ENCODE measurements around the gene NLRP9. TPM values are rescaled to one million over a fixed set of nuclear protein-coding genes. Genes with fewer than 3 reads are reported as not detected.

NLRP9 gene
- total RNA-seq, 1 experiment from 2014 or later = not detected

GRCh38 chr19:55660404-55660803 lies 77.8 kb downstream of the NLRP9 start:
- no peak for DNase-seq (ENCODE audit: low spot score)
- H3K27ac Mint-ChIP-seq = 0 out of 2 replicates have a peak overlapping the region, but pooled peaks have one; percentile 68
- ATAC-seq = no peak
- POLR2A ChIA-PET = no interaction called here
- no peaks in the 10 kb centered on the region for H3K9me3 Mint-ChIP-seq
- H3K27me3 Mint-ChIP-seq (ENCODE audit: low read depth) = no peaks in the 10 kb centered on the region; the same call in 1 of the 2 replicates
- H3K4me3 Mint-ChIP-seq = no peak overlapping the region
- CTCF ChIA-PET = interaction anchor here (1.0 kb wide), 1 partner anchor 43 kb away, joined by 4 read pairs; no protein-coding TSS in a partner anchor
- peaks cover 52% of the 10 kb centered on the region for H3K36me3 Mint-ChIP-seq
- peaks cover 31% of the 10 kb centered on the region for H3K4me1 Mint-ChIP-seq
- TF ChIP-seq FOXP4 (CRISPR knock-in tag; IDR thresholded peaks at IDR 0.05) = no peak
- TF ChIP-seq ZSCAN18 (CRISPR knock-in tag; IDR thresholded peaks at IDR 0.05) = no peak
- TF ChIP-seq CREM (CRISPR knock-in tag; IDR thresholded peaks at IDR 0.05) = no peak
- no peak for TF ChIP-seq TEAD4 (CRISPR knock-in tag; IDR thresholded peaks at IDR 0.05)
- TF ChIP-seq NR1H2 (CRISPR knock-in tag; IDR thresholded peaks at IDR 0.05) = no peak
- no peak for TF ChIP-seq FOXP1 (CRISPR knock-in tag; IDR thresholded peaks at IDR 0.05; ENCODE audit: borderline replicate concordance)
- TF ChIP-seq ZNF317 (CRISPR knock-in tag; IDR thresholded peaks at IDR 0.05; ENCODE audit: borderline replicate concordance, low read depth) = no peak
- no peak for TF ChIP-seq E2F4 (CRISPR knock-in tag; IDR thresholded peaks at IDR 0.05; ENCODE audit: borderline replicate concordance, low read depth)
- no peak for TF ChIP-seq ZNF219 (CRISPR knock-in tag; IDR thresholded peaks at IDR 0.05; ENCODE audit: borderline replicate concordance)
- no peak for TF ChIP-seq ATF6 (CRISPR knock-in tag; IDR thresholded peaks at IDR 0.05)
- no peak for TF ChIP-seq GABPB1 (CRISPR knock-in tag; IDR thresholded peaks at IDR 0.05)
- TF ChIP-seq NFE2L1 (CRISPR knock-in tag; IDR thresholded peaks at IDR 0.05) = no peak
- TF ChIP-seq ZNF532 (CRISPR knock-in tag; IDR thresholded peaks at IDR 0.05; ENCODE audit: borderline replicate concordance) = no peak
- TF ChIP-seq OVOL2 (CRISPR knock-in tag; IDR thresholded peaks at IDR 0.05; ENCODE audit: borderline replicate concordance) = no peak
- no peak for TF ChIP-seq E2F5 (CRISPR knock-in tag; IDR thresholded peaks at IDR 0.05)
- no peak for TF ChIP-seq USF2 (CRISPR knock-in tag; IDR thresholded peaks at IDR 0.05)
- TF ChIP-seq ZBTB21 (CRISPR knock-in tag; IDR thresholded peaks at IDR 0.05; ENCODE audit: borderline replicate concordance) = no peak
- no peak for TF ChIP-seq AFF4 (CRISPR knock-in tag; IDR thresholded peaks at IDR 0.05; ENCODE audit: borderline replicate concordance)
- no peak for TF ChIP-seq KAT7 (CRISPR knock-in tag; IDR thresholded peaks at IDR 0.05; ENCODE audit: borderline replicate concordance)
